Mononuclear cell (primary cell): Measurements from ENCODE around the gene CLK4. TPM values are rescaled to one million over a fixed set of nuclear protein-coding genes. Genes with fewer than 3 reads are reported as not detected.

Source experiments
- H3K27me3 ChIP-seq: 2 replicates; pipeline ENCODE4 v1.6.0; 2011; ENCODE audit warnings: low read length, control low read depth; ENCODE audit not compliant: insufficient read depth
- H3K4me1 ChIP-seq: 2 replicates; pipeline ENCODE4 v1.5.1; 2011; ENCODE audit warnings: mild to moderate bottlenecking, low read length, control low read depth; ENCODE audit not compliant: insufficient read depth
- H3K4me3 ChIP-seq: 2 replicates; pipeline ENCODE4 v1.5.1; 2011; ENCODE audit warnings: mild to moderate bottlenecking, low read length, moderate library complexity
- H3K9me3 ChIP-seq: 2 replicates; pipeline ENCODE4 v1.5.1; 2011; ENCODE audit warnings: low read depth, mild to moderate bottlenecking, control low read depth, low read length
- total RNA-seq: library from RNA; depleted of rRNA; stranded (reverse); fragments of >200 nt; gene quantifications from one replicate; pipeline ENCODE4 v1.2.3, GENCODE V29; 2012

Gene CLK4
- 92.1 TPM for total RNA-seq

GRCh38 chr5:178626484-178627258 is at the start of gene CLK4:
CLK4 (minus strand) TSS chr5:178627050; CDS start chr5:178623416, 3,634 bp downstream.
- Histone ChIP-seq H3K4me3 (peak within 1 kb of the TSS; percentile 99), H3K4me1 (peaks cover 32% of the 10 kb centered on the region), H3K9me3 (no peaks in the 10 kb centered on the region), H3K27me3 (no peaks in the 10 kb centered on the region)

- no peaks in the 10 kb centered on the region for H3K27me3 ChIP-seq
- H3K9me3 ChIP-seq = no peaks in the 10 kb centered on the region
- no peak overlapping the region for H3K4me3 ChIP-seq
- H3K4me1 ChIP-seq = no peaks in the 10 kb centered on the region
Measured at GRCh38 chr5:178675922-178676321, 49.1 kb upstream of the CLK4 start.

- no peak overlapping the region for H3K4me3 ChIP-seq
- no peaks in the 10 kb centered on the region for H3K4me1 ChIP-seq
- no peaks in the 10 kb centered on the region for H3K27me3 ChIP-seq
- H3K9me3 ChIP-seq = no peaks in the 10 kb centered on the region
Measured at GRCh38 chr5:178674334-178674733, 47.5 kb upstream of the CLK4 start.

GRCh38 chr5:178673801-178674295 is 47.0 kb upstream of the CLK4 start:
- Histone ChIP-seq H3K4me3 (no peak overlapping the region), H3K9me3 (no peaks in the 10 kb centered on the region)

GRCh38 chr5:178672630-178673029 is 45.8 kb upstream of the CLK4 start:
- Histone ChIP-seq H3K4me3 (no peak overlapping the region), H3K9me3 (no peaks in the 10 kb centered on the region), H3K27me3 (no peaks in the 10 kb centered on the region), H3K4me1 (no peaks in the 10 kb centered on the region)

More at GRCh38 chr5:178673801-178674295, 47.0 kb upstream of the CLK4 start:
- H3K27me3 ChIP-seq = no peaks in the 10 kb centered on the region
- H3K4me1 ChIP-seq = no peaks in the 10 kb centered on the region

- H3K4me1 ChIP-seq = no peaks in the 10 kb centered on the region
- H3K4me3 ChIP-seq = no peak overlapping the region
- H3K9me3 ChIP-seq = no peaks in the 10 kb centered on the region
- no peaks in the 10 kb centered on the region for H3K27me3 ChIP-seq
Measured at GRCh38 chr5:178671602-178672144, 44.8 kb upstream of the CLK4 start.

GRCh38 chr5:178670351-178670885 is 43.6 kb upstream of the CLK4 start:
- Histone ChIP-seq H3K4me3 (no peak overlapping the region), H3K4me1 (no peaks in the 10 kb centered on the region)

GRCh38 chr5:178668579-178668978 is 41.7 kb upstream of the CLK4 start:
- no peaks in the 10 kb centered on the region for H3K9me3 ChIP-seq
- no peaks in the 10 kb centered on the region for H3K27me3 ChIP-seq
- H3K4me3 ChIP-seq = no peak overlapping the region
- no peaks in the 10 kb centered on the region for H3K4me1 ChIP-seq

More at GRCh38 chr5:178670351-178670885, 43.6 kb upstream of the CLK4 start:
- H3K9me3 ChIP-seq = no peaks in the 10 kb centered on the region
- H3K27me3 ChIP-seq = no peaks in the 10 kb centered on the region

GRCh38 chr5:178667688-178668087 is 40.8 kb upstream of the CLK4 start:
- H3K4me3 ChIP-seq = peak overlapping the region; percentile 0
- H3K9me3 ChIP-seq = no peaks in the 10 kb centered on the region
- no peaks in the 10 kb centered on the region for H3K4me1 ChIP-seq
- H3K27me3 ChIP-seq = no peaks in the 10 kb centered on the region

- no peaks in the 10 kb centered on the region for H3K4me1 ChIP-seq
Measured at GRCh38 chr5:178667101-178667500, 40.3 kb upstream of the CLK4 start.

GRCh38 chr5:178664141-178664540 is 37.3 kb upstream of the CLK4 start:
- Histone ChIP-seq H3K27me3 (no peaks in the 10 kb centered on the region), H3K4me1 (no peaks in the 10 kb centered on the region), H3K4me3 (no peak overlapping the region), H3K9me3 (no peaks in the 10 kb centered on the region)

More at GRCh38 chr5:178667101-178667500, 40.3 kb upstream of the CLK4 start:
- Histone ChIP-seq H3K9me3 (no peaks in the 10 kb centered on the region), H3K4me3 (no peak overlapping the region), H3K27me3 (no peaks in the 10 kb centered on the region)

GRCh38 chr5:178662541-178662860 is 35.7 kb upstream of the CLK4 start:
- Histone ChIP-seq H3K27me3 (no peaks in the 10 kb centered on the region), H3K4me3 (no peak overlapping the region), H3K9me3 (no peaks in the 10 kb centered on the region), H3K4me1 (no peaks in the 10 kb centered on the region)

GRCh38 chr5:178661836-178662540 is 35.1 kb upstream of the CLK4 start:
- Histone ChIP-seq H3K4me1 (no peaks in the 10 kb centered on the region), H3K4me3 (no peak overlapping the region), H3K27me3 (no peaks in the 10 kb centered on the region), H3K9me3 (no peaks in the 10 kb centered on the region)

- H3K4me1 ChIP-seq = peaks cover 8% of the 10 kb centered on the region
- no peaks in the 10 kb centered on the region for H3K27me3 ChIP-seq
- H3K9me3 ChIP-seq = no peaks in the 10 kb centered on the region
- H3K4me3 ChIP-seq = no peak overlapping the region
Measured at GRCh38 chr5:178651046-178651810, 24.4 kb upstream of the CLK4 start.
